IMR-90 (cell line): Measurements from ENCODE around the gene PGGHG. TPM values are rescaled to one million over a fixed set of nuclear protein-coding genes. Genes with fewer than 3 reads are reported as not detected.

Experiments used
- ATAC-seq: fragments of 200-7000 bp; cut with Tn5 transposase; 2 replicates; pipeline ENCODE4 v1.9.1; 2020; ENCODE audit warnings: low read depth, mild to moderate bottlenecking, moderate library complexity
- BruUV-seq: library from RNA; stranded (reverse); fragments of 400-500 nt; replicated peaks from 2 replicates; lab custom pipeline; 2021; lab: Mats Ljungman, UMichigan
- CTCF ChIA-PET: fragments of 300-600 bp; formaldehyde crosslinking; extraction: SDS; loops from one replicate; lab custom pipeline; 2021; ENCODE audit warnings: antibody characterized with exemption; lab: Yijun Ruan, JAX
- POLR2A ChIA-PET: fragments of 300-600 bp; sonication (Branson Sonifier 250); formaldehyde crosslinking; loops from one replicate; lab custom pipeline; 2022; ENCODE audit warnings: antibody characterized with exemption; ENCODE audit not compliant: unreplicated experiment; lab: Charles Lee
- DNase-seq: peaks from one replicate; pipeline ENCODE4 v3.0.0; 2013
- H2AFZ ChIP-seq: replicated peaks from 2 replicates; pipeline ENCODE3; 2013; ENCODE audit warnings: low read length, mild to moderate bottlenecking; ENCODE audit not compliant: poor library complexity
- H2AK5ac ChIP-seq: 2 replicates; pipeline ENCODE4 v1.6.1; 2013; ENCODE audit warnings: low read depth, low read length, inconsistent platforms
- H2AK9ac ChIP-seq: replicated peaks from 2 replicates; pipeline ENCODE3; 2013; ENCODE audit warnings: mild to moderate bottlenecking, low read depth, low read length, moderate library complexity; ENCODE audit not compliant: poor library complexity
- H2BK120ac ChIP-seq: 2 replicates; pipeline ENCODE4 v1.6.1; 2013; ENCODE audit warnings: low read depth, low read length, inconsistent platforms
- H2BK15ac ChIP-seq: 3 replicates; pipeline ENCODE4 v1.6.1; 2013; ENCODE audit warnings: low read depth, low read length, inconsistent platforms
- H2BK20ac ChIP-seq: 2 replicates; pipeline ENCODE4 v1.6.1; 2013; ENCODE audit warnings: low read depth, mild to moderate bottlenecking, inconsistent platforms, low read length, moderate library complexity
- H2BK5ac ChIP-seq: 2 replicates; pipeline ENCODE4 v1.6.1; 2013; ENCODE audit warnings: mild to moderate bottlenecking, low read depth, low read length, inconsistent platforms; ENCODE audit not compliant: poor library complexity, severe bottlenecking
- H3K14ac ChIP-seq: replicated peaks from 2 replicates; pipeline ENCODE4 v1.6.1; 2013; ENCODE audit warnings: low read depth, low read length, inconsistent platforms
- H3K18ac ChIP-seq: 2 replicates; pipeline ENCODE4 v1.6.1; 2013; ENCODE audit warnings: low read depth, low read length, control low read depth
- H3K23ac ChIP-seq: 2 replicates; pipeline ENCODE4 v1.6.1; 2013; ENCODE audit warnings: low read depth, low read length, inconsistent platforms
- H3K27ac ChIP-seq: 2 replicates; pipeline ENCODE4 v1.5.1; 2013; ENCODE audit warnings: mild to moderate bottlenecking, control low read depth, low read length; ENCODE audit not compliant: insufficient read depth
- H3K27me3 ChIP-seq: 2 replicates; pipeline ENCODE4 v1.6.1; 2013; ENCODE audit warnings: low read length; ENCODE audit not compliant: control insufficient read depth, insufficient read depth
- H3K36me3 ChIP-seq: 2 replicates; pipeline ENCODE4 v1.6.1; 2013; ENCODE audit warnings: low read length, mixed read lengths; ENCODE audit not compliant: control insufficient read depth, insufficient read depth
- H3K4ac ChIP-seq: 2 replicates; pipeline ENCODE4 v1.6.1; 2013; ENCODE audit warnings: low read depth, low read length, inconsistent platforms
- H3K4me1 ChIP-seq: 2 replicates; pipeline ENCODE4 v1.6.1; 2013; ENCODE audit warnings: low read length, mixed read lengths; ENCODE audit not compliant: control insufficient read depth, insufficient read depth
- H3K4me2 ChIP-seq: 2 replicates; pipeline ENCODE4 v1.6.1; 2013; ENCODE audit warnings: low read depth, mild to moderate bottlenecking, control low read depth, low read length, moderate library complexity
- H3K4me3 ChIP-seq: 2 replicates; pipeline ENCODE4 v1.5.1; 2013; ENCODE audit warnings: low read depth, mild to moderate bottlenecking, control low read depth, low read length, moderate library complexity; ENCODE audit not compliant: insufficient read depth
- H3K56ac ChIP-seq: 2 replicates; pipeline ENCODE4 v1.6.1; 2013; ENCODE audit warnings: low read length, inconsistent platforms; ENCODE audit not compliant: insufficient read depth; ENCODE audit errors: extremely low read depth
- H3K79me1 ChIP-seq, 2 experiments: 2 replicates each; pipeline ENCODE4 v1.6.1; 2013; ENCODE audit warnings: low read length in 2 of 2, inconsistent platforms in 1 of 2, low read depth in 1 of 2
- H3K9ac ChIP-seq: 2 replicates; pipeline ENCODE4 v1.6.1; 2013; ENCODE audit warnings: low read depth, low read length, control low read depth
- H3K9me1 ChIP-seq: 2 replicates; pipeline ENCODE4 v1.6.1; 2013; ENCODE audit warnings: low read length, inconsistent platforms; ENCODE audit not compliant: insufficient read depth
- H3K9me3 ChIP-seq: 2 replicates; pipeline ENCODE4 v1.6.1; 2013; ENCODE audit warnings: low read length; ENCODE audit not compliant: control insufficient read depth, insufficient read depth
- H4K20me1 ChIP-seq: 2 replicates; pipeline ENCODE4 v1.6.1; 2013; ENCODE audit warnings: low read length, inconsistent platforms; ENCODE audit not compliant: insufficient read depth
- H4K5ac ChIP-seq: 2 replicates; pipeline ENCODE4 v1.6.1; 2013; ENCODE audit warnings: mild to moderate bottlenecking, low read depth, low read length, control low read depth
- H4K8ac ChIP-seq, 2 experiments: 2 replicates each; pipeline ENCODE4 v1.6.1; 2013; ENCODE audit warnings: low read depth in 2 of 2, low read length in 2 of 2, control low read depth in 1 of 2, inconsistent platforms in 1 of 2
- H4K91ac ChIP-seq: 2 replicates; pipeline ENCODE4 v1.6.1; 2013; ENCODE audit warnings: low read depth, low read length, inconsistent platforms; ENCODE audit not compliant: insufficient read depth
- BHLHE40 ChIP-seq: fragments of 150-350 bp; IDR thresholded peaks from 2 replicates; pipeline ENCODE4 v1.6.1; 2016; ENCODE audit warnings: mild to moderate bottlenecking, low read depth, low read length
- CEBPB ChIP-seq: IDR thresholded peaks from 2 replicates; pipeline ENCODE4 v1.6.1; 2012; ENCODE audit warnings: low read depth, low read length, improper control_type of control experiment
- CTCF ChIP-seq: conservative IDR thresholded peaks from 2 replicates; pipeline ENCODE4 v1.5.1; 2012; ENCODE audit warnings: mild to moderate bottlenecking, low read depth, low read length, improper control_type of control experiment
- ELK1 ChIP-seq: fragments of 150-350 bp; IDR thresholded peaks from 2 replicates; pipeline ENCODE4 v1.6.1; 2016; ENCODE audit warnings: low read depth, mild to moderate bottlenecking, low read length, moderate library complexity, borderline replicate concordance
- FOS ChIP-seq: fragments of 150-350 bp; IDR thresholded peaks from 2 replicates; pipeline ENCODE4 v1.6.1; 2016; ENCODE audit warnings: low read depth, low read length
- MAZ ChIP-seq: IDR thresholded peaks from 2 replicates; pipeline ENCODE4 v1.6.1; 2012; ENCODE audit warnings: low read depth, mild to moderate bottlenecking, low read length, improper control_type of control experiment, moderate library complexity, borderline replicate concordance
- MXI1 ChIP-seq: IDR thresholded peaks from 2 replicates; pipeline ENCODE4 v1.6.1; 2012; ENCODE audit warnings: low read depth, mild to moderate bottlenecking, low read length, moderate library complexity, borderline replicate concordance
- RAD21 ChIP-seq: IDR thresholded peaks from 2 replicates; pipeline ENCODE4 v1.6.1; 2012; ENCODE audit warnings: low read length, improper control_type of control experiment
- RCOR1 ChIP-seq: IDR thresholded peaks from 2 replicates; pipeline ENCODE4 v1.6.1; 2012; ENCODE audit warnings: mild to moderate bottlenecking, low read length, improper control_type of control experiment; ENCODE audit not compliant: insufficient replicate concordance
- RFX5 ChIP-seq: IDR thresholded peaks from 2 replicates; pipeline ENCODE4 v1.8.0; 2012; ENCODE audit warnings: low read depth, mild to moderate bottlenecking, low read length, moderate library complexity
- USF2 ChIP-seq: fragments of 150-350 bp; IDR thresholded peaks from 2 replicates; pipeline ENCODE4 v1.6.1; 2017; ENCODE audit warnings: mild to moderate bottlenecking, antibody characterized with exemption, low read length, low read depth
- WGBS, 2 experiments: methylation state at CpG; one replicate each; pipeline versions ENCODE4 v1.1.5 to v1.1.7; 2013; ENCODE audit warnings: missing lambda C conversion rate in 2 of 2; ENCODE audit not compliant: insufficient read length in 1 of 2; ENCODE audit errors: extremely low coverage in 2 of 2; 5-methylcytosine and 5-hydroxymethylcytosine counted together
- dilution Hi-C: fragments of 300-500 bp; cut with HindIII; formaldehyde crosslinking; loops from one replicate; pipeline ENCODE4 v1.14.3; 2018; ENCODE audit warnings: low sequenced_read_pairs; ENCODE audit not compliant: unreplicated experiment
- in situ Hi-C: fragments of 300-500 bp; cut with MboI; formaldehyde crosslinking; loops from 3 replicates; pipeline ENCODE4 v1.14.3; 2019; ENCODE audit warnings: low sequenced_read_pairs, inconsistent platforms, mixed read lengths
- intact Hi-C: fragments of 100-400 bp; cut with micrococcal nuclease; formaldehyde crosslinking; loops from 2 replicates; pipeline ENCODE4 v1.10.0; 2022
- polyA plus RNA-seq, 3 experiments: library from polyadenylated mRNA; depleted of rRNA; stranded (reverse); fragments of >200 nt; gene quantifications; 2 replicates each; pipeline ENCODE4 v1.2.3, GENCODE V29; 2012; ENCODE audit warnings: low replicate concordance in 1 of 3
- total RNA-seq: library from RNA; depleted of rRNA; stranded (reverse); fragments of >200 nt; gene quantifications from 2 replicates; pipeline ENCODE4 v1.2.3, GENCODE V29; 2012

The PGGHG gene
- total and polyA plus RNA-seq, 2 of the 4 experiments (the other 2 are of a cell fraction), result 1.8 to 17.0 TPM

- TF ChIP-seq CEBPB, result no peak
Observed at GRCh38 chr11:280706-281485, 8.0 kb upstream of the PGGHG start (continued).

- WGBS, 2 experiments, result 23% methylated on average over 10 of the region's 26 CpGs; no CpG with 5 or more reads in 1 of the 2 experiments
- Histone ChIP-seq H4K91ac (no peak overlapping the region), H4K8ac (no peak overlapping the region), H3K27me3 (peaks cover 70% of the 10 kb centered on the region), H3K14ac (no peak overlapping the region), H3K9me1 (no peaks in the 10 kb centered on the region), H3K9me3 (peaks cover 4% of the 10 kb centered on the region), H3K4ac (no peak overlapping the region), H2AK9ac (no peak overlapping the region), H2BK20ac (no peak overlapping the region), H3K4me3 (no peak overlapping the region), H2AFZ (no peak overlapping the region), H2AK5ac (no peak overlapping the region), H2BK5ac (no peak overlapping the region), H3K4me1 (no peaks in the 10 kb centered on the region), H4K20me1 (no peaks in the 10 kb centered on the region), H3K9ac (no peak overlapping the region), H4K5ac (no peak overlapping the region), H3K4me2 (no peak overlapping the region), H3K56ac (no peak overlapping the region), H2BK120ac (no peak overlapping the region), H3K27ac (no peak overlapping the region), H3K18ac (no peak overlapping the region), H3K36me3 (no peaks in the 10 kb centered on the region), H2BK15ac (no peak overlapping the region), H3K79me1 (no peaks in the 10 kb centered on the region), H3K23ac (no peak overlapping the region)
- intact Hi-C loops (no loop called here), dilution Hi-C loops (no loop called here), in situ Hi-C loops (loop anchor here (10.0 kb wide), 1 partner anchor 57 kb away; no protein-coding TSS in a partner anchor)
- POLR2A ChIA-PET, result no interaction called here
- DNase-seq (no peak), ATAC-seq (no peak)
- CTCF ChIA-PET, result interaction anchor here (0.6 kb wide), 1 partner anchor 19 kb away, joined by 7 read pairs; no protein-coding TSS in a partner anchor
- no TSS peak for BruUV-seq
- TF ChIP-seq CEBPB (no peak), BHLHE40 (no peak), MXI1 (no peak), FOS (no peak), USF2 (no peak), CTCF (no peak), RAD21 (no peak), RFX5 (no peak), RCOR1 (no peak), ELK1 (no peak), MAZ (no peak)
Observed at GRCh38 chr11:281486-282161, 7.3 kb upstream of the PGGHG start.
